AG04450 (cell line): ENCODE results near the gene PLEKHG3. TPM values are rescaled to one million over a fixed set of nuclear protein-coding genes. Genes with fewer than 3 reads are reported as not detected.
"Not testable (repeated sequence)": the region's sequence is repeated elsewhere in the genome, so short reads cannot be mapped to it uniquely, and the experiment has no call there.

ENCODE experiments used
- CTCF ChIA-PET: fragments of 300-600, 350-600 bp; formaldehyde crosslinking; extraction: SDS; loops from one replicate; lab custom pipeline; 2022; ENCODE audit warnings: antibody characterized with exemption, inconsistent platforms; lab: Charles Lee
- POLR2A ChIA-PET: fragments of 350-600 bp; formaldehyde crosslinking; extraction: SDS; loops from one replicate; lab custom pipeline; 2021; ENCODE audit warnings: antibody characterized with exemption, inconsistent platforms; lab: Yijun Ruan, JAX
- DNase-seq: peaks from one replicate; pipeline ENCODE4 v3.0.0-alpha.2; 2011; ENCODE audit warnings: low read depth, low spot score
- H3K27ac ChIP-seq: one replicate; pipeline ENCODE4 v1.5.1; 2012; ENCODE audit warnings: low read depth, low read length, control low read depth
- H3K27me3 ChIP-seq: one replicate; pipeline ENCODE4 v1.6.0; 2012; ENCODE audit warnings: low read length; ENCODE audit not compliant: control insufficient read depth, insufficient read depth
- H3K4me3 ChIP-seq: 2 replicates; pipeline ENCODE4 v1.5.1; 2011; ENCODE audit warnings: mild to moderate bottlenecking, low read depth, low read length, control low read depth
- H3K9me3 ChIP-seq: 2 replicates; pipeline ENCODE4 v1.5.1; 2012; ENCODE audit warnings: low read length; ENCODE audit not compliant: control insufficient read depth, insufficient read depth
- CTCF ChIP-seq: IDR thresholded peaks from 2 replicates; pipeline ENCODE4 v1.5.1; 2011; ENCODE audit warnings: low read depth, low read length, control low read depth, inconsistent platforms
- polyA plus RNA-seq: library from polyadenylated mRNA; depleted of rRNA; stranded (reverse); fragments of >200 nt; gene quantifications from 2 replicates; pipeline ENCODE4 v1.2.3, GENCODE V29; 2011

Gene PLEKHG3
- polyA plus RNA-seq, 1 experiment = 6.6 TPM

- ChIA-PET CTCF (interaction anchor here (0.8 kb wide), 1 partner anchor 13 kb away, joined by 3 read pairs; no protein-coding TSS in a partner anchor), POLR2A (interaction anchor here (0.6 kb wide), 1 partner anchor 184 kb away, joined by 7 read pairs; no protein-coding TSS in a partner anchor)
- no peak for TF ChIP-seq CTCF
- Histone ChIP-seq H3K27me3 (peaks cover 11% of the 10 kb centered on the region), H3K27ac (no peak overlapping the region), H3K9me3 (no peaks in the 10 kb centered on the region; the same call in 1 of the 2 replicates), H3K4me3 (no peak overlapping the region)
- DNase-seq = no peak
Measured at GRCh38 chr14:64685371-64686281, 18.6 kb upstream of the PLEKHG3 start.

GRCh38 chr14:64686282-64686615, 18.0 kb upstream of the PLEKHG3 start:
- CTCF ChIA-PET = no interaction called here
- no peak for DNase-seq
- Histone ChIP-seq H3K27me3 (peaks cover 14% of the 10 kb centered on the region), H3K27ac (no peak overlapping the region), H3K4me3 (no peak overlapping the region), H3K9me3 (no peaks in the 10 kb centered on the region; the same call in 1 of the 2 replicates)
- no peak for TF ChIP-seq CTCF
- POLR2A ChIA-PET = no interaction called here

GRCh38 chr14:64688031-64688430, 16.2 kb upstream of the PLEKHG3 start:
- H3K27ac ChIP-seq = no peak overlapping the region
- ChIA-PET POLR2A (no interaction called here), CTCF (no interaction called here)
- no peaks in the 10 kb centered on the region; the same call in 1 of the 2 replicates for H3K9me3 ChIP-seq
- TF ChIP-seq CTCF = no peak
- H3K4me3 ChIP-seq = no peak overlapping the region
- DNase-seq = no peak
- peaks cover 22% of the 10 kb centered on the region for H3K27me3 ChIP-seq

- Histone ChIP-seq H3K27ac (no peak overlapping the region), H3K27me3 (peaks cover 29% of the 10 kb centered on the region), H3K4me3 (no peak overlapping the region), H3K9me3 (no peaks in the 10 kb centered on the region; the same call in 1 of the 2 replicates)
- no peak for TF ChIP-seq CTCF
- ChIA-PET CTCF (no interaction called here), POLR2A (no interaction called here)
- DNase-seq = no peak
Measured at GRCh38 chr14:64688811-64689281, 15.4 kb upstream of the PLEKHG3 start.

- Histone ChIP-seq H3K27ac (no peak overlapping the region), H3K9me3 (no peaks in the 10 kb centered on the region; the same call in 1 of the 2 replicates), H3K27me3 (peaks cover 33% of the 10 kb centered on the region), H3K4me3 (no peak overlapping the region)
- ChIA-PET CTCF (no interaction called here), POLR2A (no interaction called here)
- no peak for DNase-seq
- no peak for TF ChIP-seq CTCF
Measured at GRCh38 chr14:64689289-64689688, 14.9 kb upstream of the PLEKHG3 start.

GRCh38 chr14:64690607-64691006, 13.6 kb upstream of the PLEKHG3 start:
- CTCF ChIA-PET, POLR2A ChIA-PET, H3K27ac ChIP-seq, H3K4me3 ChIP-seq, DNase-seq, H3K9me3 ChIP-seq: not testable (repeated sequence)
- H3K27me3 ChIP-seq = peaks cover 40% of the 10 kb centered on the region
